GM20000 (cell line): ENCODE results near the gene SMYD3.
"Not testable (repeated sequence)": the region's sequence is repeated elsewhere in the genome, so short reads cannot be mapped to it uniquely, and the experiment has no call there.

Experiments used
- DNase-seq: peaks from one replicate; pipeline ENCODE4 v3.0.0; 2012; ENCODE audit warnings: low spot score
- TF ChIP-seq, protein P1 (sequence below): IDR thresholded peaks from 2 replicates; pipeline ENCODE4 v1.5.1; 2012; ENCODE audit warnings: mild to moderate bottlenecking, control low read depth; ENCODE audit errors: extremely low read depth, missing control alignments

Gene SMYD3

DNA sequence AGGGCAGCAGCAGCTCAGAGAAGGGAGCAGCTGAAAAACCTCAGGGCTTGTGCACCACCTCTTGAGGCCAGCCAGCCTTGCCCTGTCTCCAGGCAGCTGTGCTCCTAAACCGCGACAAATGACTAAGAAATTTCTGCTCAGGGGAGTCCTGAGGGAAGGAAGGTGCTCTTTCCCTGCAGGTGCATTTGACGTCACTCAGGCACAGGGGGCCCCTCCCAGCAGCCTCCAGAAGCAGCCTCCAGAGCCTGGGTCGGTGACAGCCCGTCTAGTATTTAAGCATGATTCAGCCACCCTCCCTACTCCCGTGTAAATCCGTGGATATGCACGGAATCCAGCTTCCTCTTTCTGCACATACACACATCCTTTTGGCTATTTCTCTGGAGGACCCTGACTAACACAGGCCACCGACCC is 791.8 kb downstream of the SMYD3 start:
- TF ChIP-seq, protein P1, sequence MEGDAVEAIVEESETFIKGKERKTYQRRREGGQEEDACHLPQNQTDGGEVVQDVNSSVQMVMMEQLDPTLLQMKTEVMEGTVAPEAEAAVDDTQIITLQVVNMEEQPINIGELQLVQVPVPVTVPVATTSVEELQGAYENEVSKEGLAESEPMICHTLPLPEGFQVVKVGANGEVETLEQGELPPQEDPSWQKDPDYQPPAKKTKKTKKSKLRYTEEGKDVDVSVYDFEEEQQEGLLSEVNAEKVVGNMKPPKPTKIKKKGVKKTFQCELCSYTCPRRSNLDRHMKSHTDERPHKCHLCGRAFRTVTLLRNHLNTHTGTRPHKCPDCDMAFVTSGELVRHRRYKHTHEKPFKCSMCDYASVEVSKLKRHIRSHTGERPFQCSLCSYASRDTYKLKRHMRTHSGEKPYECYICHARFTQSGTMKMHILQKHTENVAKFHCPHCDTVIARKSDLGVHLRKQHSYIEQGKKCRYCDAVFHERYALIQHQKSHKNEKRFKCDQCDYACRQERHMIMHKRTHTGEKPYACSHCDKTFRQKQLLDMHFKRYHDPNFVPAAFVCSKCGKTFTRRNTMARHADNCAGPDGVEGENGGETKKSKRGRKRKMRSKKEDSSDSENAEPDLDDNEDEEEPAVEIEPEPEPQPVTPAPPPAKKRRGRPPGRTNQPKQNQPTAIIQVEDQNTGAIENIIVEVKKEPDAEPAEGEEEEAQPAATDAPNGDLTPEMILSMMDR = no peak
- DNase-seq = no peak

DNA sequence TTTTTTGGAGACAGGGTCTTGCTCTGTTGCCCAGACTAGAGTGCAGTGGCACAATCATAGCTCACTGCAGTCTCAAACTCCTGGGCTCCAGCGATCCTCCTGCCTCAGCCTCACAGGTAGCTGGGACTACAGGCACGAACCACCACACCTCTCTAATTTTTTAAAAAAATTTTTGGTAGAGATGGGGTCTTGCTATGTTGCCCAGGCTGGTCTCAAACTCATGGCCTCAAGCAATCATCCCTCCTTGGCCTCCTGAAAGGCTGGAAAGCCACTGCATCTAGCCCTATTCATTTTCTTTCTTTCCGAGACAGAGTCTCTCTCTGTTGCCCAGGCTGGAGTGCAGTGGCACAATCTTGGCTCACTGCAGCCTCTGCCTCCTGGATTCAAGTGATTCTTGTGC is 793.1 kb downstream of the SMYD3 start:
- not testable (repeated sequence) for DNase-seq

DNA sequence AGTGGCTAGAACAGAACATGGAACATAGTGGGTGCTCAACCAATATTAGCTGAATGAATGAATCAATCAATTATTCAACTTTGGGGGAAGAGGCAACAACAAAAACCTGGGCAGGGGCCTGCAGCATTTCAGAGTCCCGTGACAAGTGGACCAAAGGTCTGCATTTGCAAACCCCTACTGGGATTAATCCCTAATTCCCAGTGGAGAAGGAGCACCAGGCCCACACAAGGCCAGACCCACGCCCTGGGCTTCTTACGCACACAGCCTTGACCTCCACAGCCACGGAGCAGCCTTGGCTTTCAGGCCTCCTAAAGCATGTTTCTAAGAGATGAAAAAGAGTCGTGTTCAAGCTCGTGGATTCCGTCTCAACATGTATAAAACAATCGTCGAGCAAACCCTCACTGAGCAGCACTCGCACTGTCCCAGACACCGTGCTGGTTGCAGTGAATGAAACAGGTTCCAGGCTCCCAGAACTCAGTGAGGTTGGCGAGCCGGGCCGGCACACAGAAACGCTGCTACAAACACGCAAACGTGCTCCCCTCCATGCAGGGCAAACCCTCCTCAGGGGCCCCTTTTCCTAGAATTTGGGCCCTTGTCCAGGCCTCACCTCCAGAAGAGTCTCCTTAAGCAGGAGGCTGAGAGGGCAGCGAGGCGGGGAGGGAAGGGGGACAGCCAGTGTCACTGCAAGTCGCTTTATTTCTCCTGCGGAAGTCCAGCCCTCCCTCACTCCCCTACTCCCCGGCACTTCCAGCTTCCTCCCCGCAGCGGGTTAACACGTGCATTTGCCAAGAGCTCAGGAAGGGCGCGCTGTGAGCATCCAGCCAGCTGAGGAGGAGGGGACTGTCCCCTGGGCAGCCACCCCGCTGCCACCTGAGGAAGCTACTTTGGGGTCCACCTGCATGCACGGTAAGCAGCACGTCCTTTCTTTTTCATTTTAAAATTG is 795.8 kb downstream of the SMYD3 start:
- peak; percentile 1 for DNase-seq
- TF ChIP-seq, protein P1 = no peak

DNA sequence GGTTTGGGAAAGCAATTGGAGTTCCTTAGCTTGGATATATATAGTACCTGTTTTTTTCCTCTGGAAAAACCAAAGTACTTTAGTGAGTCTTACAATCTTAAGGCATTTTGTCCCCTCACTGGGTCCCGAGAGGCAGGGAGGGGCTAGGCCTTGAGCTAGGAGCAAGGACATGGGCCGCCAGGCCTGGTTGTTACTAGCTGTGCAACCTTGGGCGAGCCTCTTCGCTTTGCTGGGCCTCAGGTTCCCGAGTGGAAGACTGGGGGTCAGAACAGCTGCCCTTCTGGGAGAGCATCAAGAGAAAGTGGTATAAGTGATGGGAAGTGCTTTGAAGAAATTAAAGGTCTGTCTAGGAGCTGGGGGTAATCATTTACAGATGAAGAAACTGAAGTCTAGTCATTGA is 799.1 kb downstream of the SMYD3 start:
- TF ChIP-seq, protein P1 = no peak
- DNase-seq = no peak

DNA sequence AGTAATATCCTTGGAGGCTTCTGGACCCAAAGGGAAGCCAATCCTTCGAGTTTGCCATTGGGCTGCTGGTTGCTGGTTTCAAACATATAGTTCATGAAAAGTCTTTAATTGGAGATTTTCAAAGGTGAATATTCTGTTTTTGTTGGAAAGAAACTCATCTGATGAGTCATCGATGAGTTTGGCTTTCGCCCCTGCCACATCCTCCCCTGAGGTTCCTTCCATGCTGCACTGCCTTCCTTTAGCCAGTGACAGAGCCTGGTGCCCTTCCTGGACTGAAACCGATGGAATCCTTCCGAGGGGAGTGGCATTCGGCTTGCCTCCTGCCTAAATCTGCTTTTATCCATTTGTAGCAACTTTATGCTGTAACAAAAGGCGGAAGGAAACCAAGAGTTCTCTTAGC is 802.3 kb downstream of the SMYD3 start:
- DNase-seq = no peak
- TF ChIP-seq, protein P1 = no peak

DNA sequence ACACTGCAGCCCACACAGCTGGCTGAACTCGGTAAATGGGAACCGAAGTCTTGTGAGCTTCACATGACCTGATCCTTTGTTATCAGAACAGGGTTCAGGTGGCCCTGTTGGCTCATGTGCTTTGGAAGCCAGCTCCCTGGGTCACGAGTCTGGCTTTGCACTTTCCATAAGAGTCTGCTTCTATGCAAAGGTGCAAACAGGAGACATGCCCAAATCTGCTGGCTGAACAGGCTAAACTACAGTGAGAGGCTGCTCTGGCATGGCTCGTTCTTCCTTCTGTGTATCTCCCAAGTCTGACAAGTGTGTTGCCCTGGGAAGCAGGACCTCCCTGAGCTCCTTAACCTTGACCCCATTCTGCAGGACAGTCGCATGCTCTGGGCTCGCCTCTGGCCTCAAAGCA is 802.7 kb downstream of the SMYD3 start:
- TF ChIP-seq, protein P1 = no peak
- DNase-seq = no peak

DNA sequence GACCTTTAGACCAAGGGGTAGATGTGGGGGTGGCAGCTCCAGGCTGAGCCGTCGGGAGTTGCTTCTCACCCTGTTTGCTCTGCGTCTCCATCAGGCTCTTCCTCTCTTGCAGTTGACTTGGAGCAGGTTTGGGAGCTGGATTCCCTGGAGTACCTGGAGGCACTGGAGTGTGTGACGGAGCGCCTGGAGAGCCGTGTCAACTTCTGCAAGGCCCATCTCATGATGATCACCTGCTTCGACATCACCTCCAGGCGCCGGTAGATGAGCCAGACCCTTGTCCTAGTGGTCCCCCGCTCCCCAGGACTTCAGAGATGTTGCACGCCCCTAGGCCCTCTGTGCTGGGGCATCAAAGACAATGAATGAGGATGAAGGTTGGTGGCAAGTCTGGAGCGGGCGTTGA is 804.7 kb downstream of the SMYD3 start:
- DNase-seq = no peak
- TF ChIP-seq, protein P1 = no peak

DNA sequence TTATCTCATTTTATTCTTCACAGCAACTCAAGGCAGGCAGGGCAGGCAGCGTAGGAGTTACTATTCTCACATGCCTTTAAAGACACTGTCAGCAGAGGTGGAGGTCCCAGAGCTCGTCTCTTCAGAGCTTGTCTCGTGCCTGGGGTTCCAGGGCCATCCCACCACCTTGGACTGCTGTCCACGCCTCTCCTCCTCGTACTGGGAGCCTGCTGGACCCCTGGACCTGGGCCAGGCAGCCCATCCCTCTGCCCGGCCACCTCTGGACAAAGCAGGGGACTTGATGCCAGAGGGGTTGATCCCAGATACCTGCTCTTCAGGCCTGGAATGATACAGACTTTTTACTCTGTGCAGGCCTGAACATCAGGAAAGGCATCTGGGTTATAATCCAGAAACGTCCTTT is 805.4 kb downstream of the SMYD3 start:
- DNase-seq = no peak
- TF ChIP-seq, protein P1 = no peak
